HCT116 (cell line): ENCODE measurements around the gene ARSG. TPM values are rescaled to one million over a fixed set of nuclear protein-coding genes. Genes with fewer than 3 reads are reported as not detected.

Experiments used
- ATAC-seq: fragments of 200-7000 bp; cut with Tn5 transposase; 2 replicates; pipeline ENCODE4 v1.9.1; 2020; ENCODE audit warnings: mild to moderate bottlenecking, moderate library complexity
- BruUV-seq: library from RNA; stranded (reverse); fragments of 400-500 nt; replicated peaks from 2 replicates; lab custom pipeline; 2021; lab: Mats Ljungman, UMichigan
- CTCF ChIA-PET: fragments of 300-600 bp; sonication (Branson Sonifier 250); formaldehyde crosslinking; loops from one replicate; lab custom pipeline; 2021; ENCODE audit warnings: antibody characterized with exemption; lab: Charles Lee
- POLR2A ChIA-PET: fragments of 300-600, 350-600 bp; sonication (Branson Sonifier 250); formaldehyde crosslinking; loops from one replicate; lab custom pipeline; 2021; ENCODE audit warnings: antibody characterized with exemption; lab: Charles Lee
- RAD21 ChIA-PET, 2 experiments: fragments of 300-600 bp; sonication (Branson Sonifier 250); formaldehyde crosslinking; loops; one replicate each; lab custom pipeline; 2023; ENCODE audit warnings: low total read pairs in 2 of 2; ENCODE audit not compliant: uncharacterized antibody in 2 of 2, unreplicated experiment in 2 of 2, low non-redundant PET in 1 of 2; lab: Charles Lee
- DNase-seq: peaks from one replicate; pipeline ENCODE4 v3.0.0-alpha.2; 2010; ENCODE audit warnings: low read depth, low spot score
- H2AFZ ChIP-seq: fragments of 200-600 bp; shearing (Covaris generic), sonication (generic); 2 replicates; pipeline ENCODE4 v1.6.1; 2017; ENCODE audit warnings: low read depth, mixed run types, mixed read lengths, antibody characterized with exemption, low read length; ENCODE audit not compliant: poor library complexity, severe bottlenecking
- H3K27ac ChIP-seq: 2 replicates; pipeline ENCODE4 v1.5.1; 2012; ENCODE audit warnings: low read depth, low read length
- H3K27me3 ChIP-seq: fragments of 200-600 bp; sonication (generic); 2 replicates; pipeline ENCODE4 v1.6.1; 2016; ENCODE audit warnings: mixed run types, low read length, mixed read lengths; ENCODE audit not compliant: insufficient read depth
- H3K36me3 ChIP-seq, 2 experiments: fragments of 200-500 bp in 1 of 2; fragments of 200-600 bp in 1 of 2; sonication (Bioruptor generic) in 1 of 2; sonication (generic) in 1 of 2; 2 replicates each; pipeline versions ENCODE4 v1.5.1 to v1.6.1; 2014 to 2016; ENCODE audit warnings: low read length in 2 of 2, inconsistent platforms in 1 of 2, mixed read lengths in 1 of 2, mixed run types in 1 of 2; ENCODE audit not compliant: insufficient read depth in 2 of 2, control insufficient read depth in 1 of 2
- H3K4me1 ChIP-seq, 2 experiments: fragments of 200-600 bp in 1 of 2; sonication (generic) in 1 of 2; 2 replicates each; pipeline versions ENCODE4 v1.5.1 to v1.6.1; 2012 to 2017; ENCODE audit warnings: low read length in 2 of 2, inconsistent platforms in 1 of 2, mild to moderate bottlenecking in 1 of 2, mixed read lengths in 1 of 2, mixed run types in 1 of 2, moderate library complexity in 1 of 2; ENCODE audit not compliant: insufficient read depth in 2 of 2, control insufficient read depth in 1 of 2
- H3K4me2 ChIP-seq: fragments of 200-600 bp; sonication (generic); 2 replicates; pipeline ENCODE4 v1.6.1; 2017; ENCODE audit warnings: mixed run types, low read length, mixed read lengths
- H3K4me3 ChIP-seq, 2 experiments: fragments of 200-600 bp in 1 of 2; sonication (generic) in 1 of 2; replicated peaks in 1 of 2; 2 replicates each; pipeline ENCODE4 v1.5.1; 2011 to 2016; ENCODE audit warnings: low read length in 2 of 2, control low read depth in 1 of 2, low read depth in 1 of 2, mild to moderate bottlenecking in 1 of 2, mixed read lengths in 1 of 2, mixed run types in 1 of 2
- H3K79me2 ChIP-seq: fragments of 200-600 bp; sonication (generic); 2 replicates; pipeline ENCODE4 v1.6.1; 2017; ENCODE audit warnings: mild to moderate bottlenecking, mixed run types, low read length, moderate library complexity, mixed read lengths; ENCODE audit not compliant: insufficient read depth
- H3K9ac ChIP-seq: fragments of 200-600 bp; sonication (generic); 2 replicates; pipeline ENCODE4 v1.6.1; 2016; ENCODE audit warnings: low read length, mixed read lengths
- H3K9me2 ChIP-seq: fragments of 200-600 bp; sonication (generic), shearing (Covaris generic); 2 replicates; pipeline ENCODE4 v1.6.1; 2017; ENCODE audit warnings: mixed run types, mild to moderate bottlenecking, moderate library complexity; ENCODE audit not compliant: insufficient read depth
- H3K9me3 ChIP-seq, 2 experiments: fragments of 200-500 bp in 1 of 2; fragments of 200-600 bp in 1 of 2; sonication (Bioruptor generic) in 1 of 2; sonication (generic) in 1 of 2; 2 replicates each; pipeline ENCODE4 v1.6.1; 2014 to 2017; ENCODE audit warnings: low read length in 2 of 2, mixed read lengths in 2 of 2, inconsistent platforms in 1 of 2, low read depth in 1 of 2, mild to moderate bottlenecking in 1 of 2, mixed run types in 1 of 2, moderate library complexity in 1 of 2; ENCODE audit not compliant: control insufficient read depth in 1 of 2, insufficient read depth in 1 of 2
- H4K20me1 ChIP-seq: fragments of 200-600 bp; sonication (generic), shearing (Covaris generic); 2 replicates; pipeline ENCODE4 v1.6.1; 2017; ENCODE audit warnings: mixed run types, mild to moderate bottlenecking, moderate library complexity; ENCODE audit not compliant: insufficient read depth
- CBX3 ChIP-seq: IDR thresholded peaks from 2 replicates; pipeline ENCODE4 v1.6.1; 2012; ENCODE audit warnings: low read depth
- CEBPB ChIP-seq: IDR thresholded peaks from 2 replicates; pipeline ENCODE4 v1.6.1; 2012; ENCODE audit warnings: low read depth
- ELF1 ChIP-seq: IDR thresholded peaks from 2 replicates; pipeline ENCODE4 v1.6.1; 2012; ENCODE audit warnings: low read depth, borderline replicate concordance
- EZH2phosphoT487 ChIP-seq: fragments of 200-600 bp; IDR thresholded peaks from 2 replicates; pipeline ENCODE4 v1.6.1; 2018; ENCODE audit warnings: antibody characterized with exemption, borderline replicate concordance
- FOSL1 ChIP-seq: IDR thresholded peaks from 2 replicates; pipeline ENCODE4 v1.6.1; 2012; ENCODE audit warnings: low read depth
- POLR2A ChIP-seq: IDR thresholded peaks from 2 replicates; pipeline ENCODE4 v1.7.0; 2011; ENCODE audit warnings: borderline replicate concordance; ENCODE audit not compliant: insufficient read depth, insufficient read length; ENCODE audit errors: extremely low read depth
- POLR2AphosphoS5 ChIP-seq: IDR thresholded peaks from 2 replicates; pipeline ENCODE4 v1.6.1; 2011; ENCODE audit warnings: mild to moderate bottlenecking, low read depth, low read length, moderate library complexity
- RAD21 ChIP-seq: IDR thresholded peaks from 2 replicates; pipeline ENCODE4 v1.6.1; 2012; ENCODE audit warnings: low read depth, mild to moderate bottlenecking
- SIN3A ChIP-seq: IDR thresholded peaks from 2 replicates; pipeline ENCODE4 v1.6.1; 2012; ENCODE audit warnings: low read depth
- TCF7L2 ChIP-seq: IDR thresholded peaks from 2 replicates; pipeline ENCODE4 v1.7.0; 2011; ENCODE audit warnings: borderline replicate concordance, inconsistent platforms; ENCODE audit not compliant: insufficient read depth, insufficient read length; ENCODE audit errors: extremely low read depth
- ZFX ChIP-seq: fragments of 450-650 bp; IDR thresholded peaks from 2 replicates; pipeline ENCODE4 v1.6.1; 2017
- intact Hi-C: fragments of 100-400 bp; cut with micrococcal nuclease; formaldehyde crosslinking; loops from 2 replicates; pipeline ENCODE4 v1.10.0; 2022
- total RNA-seq: library from RNA; stranded (reverse); gene quantifications from one replicate; pipeline ENCODE4 v1.2.1, GENCODE V29; 2021; ENCODE audit not compliant: unreplicated experiment
- TF ChIP-seq, protein P1 (sequence below): IDR thresholded peaks from 2 replicates; pipeline ENCODE4 v1.6.1; 2012
- TF ChIP-seq, protein P2 (sequence below): IDR thresholded peaks from 2 replicates; pipeline ENCODE4 v1.6.1; 2012
- TF ChIP-seq, protein P3 (sequence below), 3 experiments: fragments of 200-600 bp in 1 of 3; sonication (generic) in 1 of 3; IDR thresholded peaks in 2 of 3; conservative IDR thresholded peaks in 1 of 3; 2 replicates each; pipeline ENCODE4 v1.5.1; 2012 to 2017; ENCODE audit warnings: low read depth in 2 of 3, low read length in 2 of 3, antibody characterized with exemption in 1 of 3, borderline replicate concordance in 1 of 3, control low read depth in 1 of 3, mild to moderate bottlenecking in 1 of 3, mixed read lengths in 1 of 3, mixed run types in 1 of 3, moderate library complexity in 1 of 3; ENCODE audit not compliant: insufficient read depth in 1 of 3

ARSG gene
- total RNA-seq, 1 experiment from 2014 or later, result 17.1 TPM

DNA sequence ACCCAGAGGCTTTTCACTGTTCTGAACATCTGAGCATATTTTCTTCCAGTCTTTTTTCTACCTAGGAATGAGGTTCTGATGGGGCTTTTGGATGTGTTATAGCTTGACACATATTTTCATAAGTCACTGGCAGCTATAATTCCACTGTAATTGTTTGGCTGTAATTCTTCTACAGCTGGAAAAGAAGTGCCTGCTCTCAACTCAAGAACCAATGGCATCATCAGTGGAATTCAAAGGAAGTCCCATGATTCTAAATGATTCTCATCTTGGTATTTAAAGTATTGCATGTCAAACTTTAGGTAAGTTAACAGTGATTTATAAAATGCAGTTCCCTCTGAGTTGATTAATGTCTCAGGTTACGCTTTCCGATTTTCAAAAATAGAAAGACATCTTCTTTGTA, 149.2 kb downstream of the ARSG start:
- no peak overlapping the region for H3K4me3 ChIP-seq
- TF ChIP-seq, protein P1, sequence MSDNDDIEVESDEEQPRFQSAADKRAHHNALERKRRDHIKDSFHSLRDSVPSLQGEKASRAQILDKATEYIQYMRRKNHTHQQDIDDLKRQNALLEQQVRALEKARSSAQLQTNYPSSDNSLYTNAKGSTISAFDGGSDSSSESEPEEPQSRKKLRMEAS, result no peak
- TF ChIP-seq, protein P2, sequence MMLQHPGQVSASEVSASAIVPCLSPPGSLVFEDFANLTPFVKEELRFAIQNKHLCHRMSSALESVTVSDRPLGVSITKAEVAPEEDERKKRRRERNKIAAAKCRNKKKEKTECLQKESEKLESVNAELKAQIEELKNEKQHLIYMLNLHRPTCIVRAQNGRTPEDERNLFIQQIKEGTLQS, result no peak
- TF ChIP-seq SIN3A, result no peak
- no peak for TF ChIP-seq RAD21
- no peak for TF ChIP-seq POLR2A
- no peak for TF ChIP-seq TCF7L2
- no peak for TF ChIP-seq ZFX
- no peak for TF ChIP-seq CBX3
- no peak for TF ChIP-seq POLR2AphosphoS5
- TF ChIP-seq FOSL1, result no peak
- no peak for TF ChIP-seq EZH2phosphoT487
- no peak for TF ChIP-seq ELF1
- TF ChIP-seq, protein P3, sequence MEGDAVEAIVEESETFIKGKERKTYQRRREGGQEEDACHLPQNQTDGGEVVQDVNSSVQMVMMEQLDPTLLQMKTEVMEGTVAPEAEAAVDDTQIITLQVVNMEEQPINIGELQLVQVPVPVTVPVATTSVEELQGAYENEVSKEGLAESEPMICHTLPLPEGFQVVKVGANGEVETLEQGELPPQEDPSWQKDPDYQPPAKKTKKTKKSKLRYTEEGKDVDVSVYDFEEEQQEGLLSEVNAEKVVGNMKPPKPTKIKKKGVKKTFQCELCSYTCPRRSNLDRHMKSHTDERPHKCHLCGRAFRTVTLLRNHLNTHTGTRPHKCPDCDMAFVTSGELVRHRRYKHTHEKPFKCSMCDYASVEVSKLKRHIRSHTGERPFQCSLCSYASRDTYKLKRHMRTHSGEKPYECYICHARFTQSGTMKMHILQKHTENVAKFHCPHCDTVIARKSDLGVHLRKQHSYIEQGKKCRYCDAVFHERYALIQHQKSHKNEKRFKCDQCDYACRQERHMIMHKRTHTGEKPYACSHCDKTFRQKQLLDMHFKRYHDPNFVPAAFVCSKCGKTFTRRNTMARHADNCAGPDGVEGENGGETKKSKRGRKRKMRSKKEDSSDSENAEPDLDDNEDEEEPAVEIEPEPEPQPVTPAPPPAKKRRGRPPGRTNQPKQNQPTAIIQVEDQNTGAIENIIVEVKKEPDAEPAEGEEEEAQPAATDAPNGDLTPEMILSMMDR (IDR thresholded peaks at IDR 0.05 in 2 of 3, conservative IDR thresholded peaks at IDR 0.05 in 1 of 3; ENCODE audit: borderline replicate concordance in 1 of 3, insufficient read depth in 1 of 3, low read depth in 2 of 3, low read length in 2 of 3), result no peak
- no peak for TF ChIP-seq CEBPB
- H3K9me2 ChIP-seq, result no peaks in the 10 kb centered on the region
- no peaks in the 10 kb centered on the region for H3K79me2 ChIP-seq
- no TSS peak for BruUV-seq
- H3K27ac ChIP-seq, result no peak overlapping the region
- no peaks in the 10 kb centered on the region for H4K20me1 ChIP-seq
- peaks cover 7 to 11% of the 10 kb centered on the region in 2 experiments for H3K4me1 ChIP-seq
- CTCF ChIA-PET, result interaction anchor here (0.8 kb wide), 1 partner anchor 9 kb away, joined by 3 read pairs; no protein-coding TSS in a partner anchor
- RAD21 ChIA-PET, result no interaction called here
- ATAC-seq, result no peak
- no peak overlapping the region for H2AFZ ChIP-seq
- DNase-seq, result no peak
- H3K27me3 ChIP-seq, result no peaks in the 10 kb centered on the region
- no peak overlapping the region for H3K4me2 ChIP-seq
- H3K9ac ChIP-seq, result no peak overlapping the region
- no peaks in the 10 kb centered on the region for H3K9me3 ChIP-seq
- POLR2A ChIA-PET, result no interaction called here
- no peaks in the 10 kb centered on the region; a peak in 1 of 4 replicates for H3K36me3 ChIP-seq
- intact Hi-C loops, result no loop called here
